ENCODE data around the gene SLIT3.
A peak's percentile ranks its signal among the peaks of the same experiment; 100 is the strongest.

The SLIT3 gene

DNA sequence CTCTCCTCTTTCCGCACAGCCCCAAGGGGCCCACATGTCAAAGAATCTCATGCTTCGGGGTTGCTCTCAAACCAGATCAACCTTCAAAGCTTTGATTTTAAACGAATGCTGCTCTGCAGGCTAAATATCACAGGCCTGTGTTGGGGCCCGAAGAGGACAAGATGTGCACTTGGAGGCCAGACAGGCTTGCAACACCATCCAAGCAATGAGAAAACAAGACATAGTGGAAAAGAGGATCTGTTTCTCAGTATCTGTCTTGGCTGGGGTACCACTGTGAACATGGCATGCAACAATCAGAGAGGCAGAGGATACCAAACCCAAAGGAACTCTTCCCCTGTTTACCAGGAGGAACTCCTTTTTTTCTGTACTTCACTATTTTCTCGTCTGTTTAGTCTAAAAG lies 321.8 kb downstream of the SLIT3 start:
- DNase-seq: no peak

DNA sequence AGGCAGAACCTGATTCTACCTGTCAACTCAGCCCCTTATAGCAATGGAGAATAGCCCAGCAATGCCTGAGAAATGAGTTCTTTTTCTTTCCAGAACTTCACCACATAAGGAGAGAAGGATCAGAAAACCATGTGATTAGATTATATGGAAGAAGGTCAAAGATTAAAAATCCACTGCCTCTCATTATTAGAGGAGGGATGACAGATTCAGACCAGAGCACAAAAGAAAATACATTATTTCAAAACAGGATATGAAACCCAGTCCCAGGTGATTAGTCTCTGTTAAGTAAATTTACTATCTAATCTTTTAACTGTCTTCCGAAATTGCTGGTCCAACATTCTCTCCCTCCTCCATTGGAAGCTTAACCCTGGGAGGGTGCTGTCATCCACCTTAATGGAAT lies 322.4 kb downstream of the SLIT3 start:
- no peak for DNase-seq

DNA sequence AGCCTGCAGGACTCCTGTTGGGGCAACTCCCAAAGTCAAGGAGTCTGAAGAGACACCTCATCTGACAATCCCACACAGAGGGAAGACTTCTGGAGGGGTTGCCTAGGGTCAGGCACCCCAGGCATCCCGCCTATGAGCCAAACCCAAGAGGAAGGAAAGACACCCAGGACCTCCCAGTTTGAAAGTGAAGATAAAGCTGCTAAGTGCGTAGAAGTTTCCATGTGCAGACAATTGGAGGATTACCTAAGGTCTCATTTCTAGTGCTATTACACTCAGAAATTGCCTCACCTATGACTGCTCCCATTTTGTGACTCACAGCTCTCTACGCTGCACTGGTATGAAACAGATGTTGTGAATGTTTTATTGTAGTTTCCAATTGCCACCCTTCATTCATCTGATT lies 322.9 kb downstream of the SLIT3 start:
- no peak for DNase-seq

DNA sequence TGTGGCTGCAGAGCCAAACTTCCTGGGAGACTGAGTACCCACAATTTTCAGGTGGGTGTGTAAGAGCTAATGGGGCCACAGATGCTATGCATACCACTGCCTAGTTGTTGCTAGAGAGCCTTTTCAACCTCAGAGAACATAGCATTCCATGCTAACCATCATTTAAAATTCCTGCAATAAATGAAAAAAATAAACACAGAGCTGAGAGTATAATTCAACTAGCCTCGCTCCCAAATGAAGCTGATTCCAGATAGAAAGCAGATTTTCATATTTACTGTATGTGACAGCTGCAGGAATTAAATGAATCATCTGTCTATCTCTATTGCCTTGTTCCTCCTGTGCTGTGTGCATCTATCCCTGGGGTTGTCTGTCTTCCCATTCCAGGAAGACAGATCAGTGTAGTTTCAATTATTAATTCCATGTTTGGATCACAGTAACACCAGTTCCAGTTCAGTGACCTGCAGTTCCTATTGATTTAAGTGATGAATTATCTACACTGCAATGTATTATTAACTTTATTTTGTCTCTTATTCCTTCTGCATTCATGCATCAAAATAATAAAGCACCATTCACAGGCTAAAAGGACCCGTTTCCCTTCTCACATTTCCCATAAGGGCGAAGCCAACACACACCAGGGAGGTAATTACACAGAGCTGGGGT lies 324.5 kb downstream of the SLIT3 start:
- DNase-seq: no peak

DNA sequence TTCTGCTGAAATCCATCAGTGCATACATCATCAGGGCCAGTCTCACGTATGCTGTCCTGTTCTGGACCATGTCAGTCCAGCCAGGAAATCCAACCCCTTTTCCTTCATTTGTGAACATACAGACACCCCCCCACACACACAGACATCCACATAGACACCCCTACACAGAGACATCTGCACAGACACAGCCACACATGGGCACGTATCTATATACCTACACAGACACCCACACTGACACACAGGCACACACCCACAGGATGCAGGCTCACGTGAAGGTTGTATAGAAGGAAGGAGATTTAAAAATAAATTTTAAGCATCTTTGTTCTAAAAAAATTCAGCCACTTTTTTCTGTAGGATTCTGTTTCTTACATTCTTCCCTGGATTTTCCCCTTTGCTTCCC lies 325.6 kb downstream of the SLIT3 start:
- DNase-seq: no peak

DNA sequence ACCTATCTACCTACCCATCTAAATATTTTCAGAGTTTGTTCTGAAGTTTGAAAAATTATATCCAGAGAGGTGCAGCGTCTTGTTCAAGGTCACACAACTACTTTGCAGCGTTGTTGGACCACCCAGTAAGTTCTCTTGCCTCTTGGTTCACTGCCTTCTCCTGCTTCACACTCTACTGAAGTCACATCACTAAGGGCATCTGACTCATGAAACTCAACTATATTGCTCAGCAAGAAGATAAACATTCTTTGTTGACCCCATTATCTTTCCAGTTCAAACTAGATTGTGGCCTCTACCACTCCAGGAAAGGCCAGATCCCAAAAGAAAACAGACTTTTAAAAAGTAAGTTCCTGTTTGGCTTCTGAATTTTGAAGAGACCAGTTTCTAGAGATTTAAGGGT lies 326.9 kb downstream of the SLIT3 start:
- DNase-seq: no peak

DNA sequence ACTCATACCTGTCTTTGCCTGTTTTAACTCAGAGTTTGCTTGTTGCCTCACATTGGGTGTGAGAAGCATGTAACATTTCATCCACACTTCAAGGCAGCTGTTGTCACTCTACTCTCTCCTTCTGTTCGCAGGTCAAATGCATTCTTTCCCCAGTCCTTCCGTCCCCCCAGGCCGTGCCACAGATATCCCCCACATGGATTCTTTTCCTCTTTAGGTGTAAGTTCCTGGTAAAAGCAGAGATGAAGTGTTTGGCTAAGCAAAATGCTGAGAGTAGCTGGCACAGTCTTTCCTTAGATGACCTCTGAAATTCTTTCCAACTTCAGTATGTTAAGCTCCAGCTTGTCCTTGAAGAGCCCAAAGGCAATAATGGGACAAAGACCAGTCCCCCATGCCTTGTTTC lies 328.2 kb downstream of the SLIT3 start:
- DNase-seq: no peak

DNA sequence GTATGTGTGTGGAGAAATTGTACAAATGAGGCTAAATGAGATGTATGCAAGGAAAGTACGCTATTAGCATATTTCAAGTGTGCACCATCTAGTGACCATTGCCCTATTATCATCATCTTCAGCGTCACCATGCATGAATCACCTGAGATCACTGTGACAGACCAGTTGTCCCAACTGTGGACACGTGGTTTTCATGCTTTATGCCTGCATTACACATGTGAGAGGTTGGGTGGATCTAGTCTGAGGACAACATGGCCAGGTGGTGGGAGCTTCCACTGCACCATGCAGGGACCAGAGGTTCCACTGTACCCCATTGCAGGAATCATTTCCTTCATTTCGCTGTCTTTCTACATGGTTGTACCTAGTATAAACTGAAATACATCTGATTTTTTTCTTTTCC lies 329.8 kb downstream of the SLIT3 start:
- DNase-seq: no peak

DNA sequence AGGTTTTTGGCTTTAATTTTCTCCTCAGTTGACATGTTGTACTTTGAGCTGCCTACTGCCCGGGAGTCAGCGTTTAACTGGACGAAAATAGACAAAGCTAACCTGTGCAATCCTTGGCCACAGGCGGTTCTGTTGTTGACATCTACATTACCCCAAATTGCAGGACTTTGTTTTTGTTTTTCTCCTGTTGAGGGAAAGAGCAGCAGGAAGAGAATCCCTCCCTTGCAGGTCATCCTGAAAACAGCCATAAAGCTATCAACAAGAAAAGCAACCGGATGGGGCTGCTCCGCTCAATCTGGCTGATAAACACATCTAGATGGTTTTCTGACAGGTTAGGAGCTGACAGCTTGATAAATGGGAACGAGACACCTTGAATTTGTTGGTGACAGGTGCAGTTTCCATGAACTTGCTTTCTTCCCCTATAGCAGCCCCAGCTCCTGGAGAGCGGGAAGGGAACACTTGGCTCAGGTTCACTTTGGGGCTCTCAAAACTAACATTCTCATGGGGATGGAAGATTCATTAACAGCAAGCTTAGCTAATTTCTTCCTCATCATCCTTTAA lies 331.5 kb downstream of the SLIT3 start:
- DNase-seq: no peak

DNA sequence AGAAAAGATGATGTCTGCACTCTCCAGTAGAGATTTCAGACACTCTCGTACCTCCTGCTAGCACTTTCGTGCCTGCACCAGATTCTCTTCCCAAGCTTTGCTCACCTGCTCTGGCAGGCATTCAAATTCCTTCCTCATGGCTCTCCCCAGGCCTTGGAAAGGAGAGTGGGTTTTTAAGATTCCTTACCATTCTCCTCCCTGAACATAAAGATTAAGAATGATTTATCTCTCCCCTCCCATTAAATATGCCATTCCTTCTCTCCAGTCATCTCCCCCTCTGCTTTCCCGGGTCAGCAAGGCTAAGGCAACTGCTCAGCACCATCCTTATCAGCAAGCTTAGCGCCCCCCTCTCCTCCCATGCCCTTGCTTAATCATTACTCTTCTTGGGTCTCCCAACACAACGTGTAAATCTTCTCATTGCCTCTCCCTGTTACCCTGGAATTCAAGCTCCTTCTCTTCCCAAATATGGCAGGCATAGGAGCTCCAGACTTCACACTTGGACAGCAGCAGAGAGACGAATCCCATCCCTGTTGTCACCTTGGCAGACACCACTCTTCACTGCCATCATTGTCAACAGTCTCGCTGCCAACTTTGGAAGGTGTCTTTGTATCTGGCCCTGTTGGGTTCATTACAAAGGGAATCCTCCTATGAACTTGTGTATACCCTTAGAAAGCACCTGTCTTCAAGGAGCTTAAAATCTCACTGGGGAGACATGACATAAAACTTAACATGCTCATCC lies 332.9 kb downstream of the SLIT3 start:
- no peak for DNase-seq

DNA sequence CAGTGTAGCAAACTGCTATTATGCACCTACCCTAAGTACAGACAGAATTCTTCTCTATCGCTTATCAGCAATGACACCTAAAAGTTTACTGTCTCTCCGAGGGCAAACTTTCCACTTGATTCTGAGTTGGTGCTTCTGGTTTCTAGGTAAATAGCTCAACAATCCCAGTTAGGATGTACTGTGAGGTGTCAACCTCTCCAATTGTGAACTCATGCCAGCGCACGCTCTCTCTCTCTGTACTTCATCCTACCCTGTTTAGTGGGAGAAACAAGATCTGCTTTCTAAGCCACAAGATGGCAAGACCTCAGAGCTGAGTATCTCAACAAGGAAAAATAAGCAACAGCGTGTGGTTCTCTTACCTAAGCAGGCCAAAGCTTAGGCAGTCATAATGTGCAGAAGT lies 335.3 kb downstream of the SLIT3 start:
- DNase-seq: no peak

DNA sequence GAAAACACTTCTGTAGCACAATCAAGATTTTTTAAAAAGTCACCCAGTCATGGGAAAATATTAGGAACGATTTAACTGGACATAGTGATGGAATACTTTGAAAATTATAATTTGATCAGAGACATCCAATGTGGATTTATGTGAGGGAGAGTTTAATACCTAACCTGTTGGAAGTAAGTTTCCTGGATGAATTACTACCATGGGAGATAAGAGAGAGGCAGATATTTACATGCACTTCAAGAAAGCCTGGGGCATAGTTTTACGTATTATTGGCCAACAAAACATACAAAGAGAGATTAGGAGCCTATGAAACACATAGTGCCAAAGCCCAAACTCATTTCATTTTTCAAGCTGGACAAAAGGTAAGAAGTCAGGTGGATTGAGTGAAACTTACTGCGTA lies 336.8 kb downstream of the SLIT3 start:
- no peak for DNase-seq

DNA sequence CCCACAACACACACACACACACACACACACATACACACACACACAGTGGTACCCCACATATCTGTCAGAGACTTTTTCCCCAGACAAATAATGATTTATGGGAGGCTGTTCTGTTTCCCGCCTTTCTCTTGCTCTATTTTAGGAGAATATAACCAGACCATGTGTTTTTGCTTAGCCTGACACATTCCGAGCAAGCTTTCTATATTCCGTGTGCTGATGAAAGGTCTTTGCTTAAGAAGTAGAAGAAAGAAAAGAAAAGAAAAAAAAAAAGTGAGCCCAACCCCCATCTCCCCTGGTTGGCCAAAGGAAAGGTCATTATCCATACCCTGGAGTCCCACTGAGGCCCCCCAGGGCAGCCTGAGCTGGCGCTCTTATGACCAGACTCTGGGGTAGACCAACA lies 338.6 kb downstream of the SLIT3 start:
- no peak for DNase-seq

DNA sequence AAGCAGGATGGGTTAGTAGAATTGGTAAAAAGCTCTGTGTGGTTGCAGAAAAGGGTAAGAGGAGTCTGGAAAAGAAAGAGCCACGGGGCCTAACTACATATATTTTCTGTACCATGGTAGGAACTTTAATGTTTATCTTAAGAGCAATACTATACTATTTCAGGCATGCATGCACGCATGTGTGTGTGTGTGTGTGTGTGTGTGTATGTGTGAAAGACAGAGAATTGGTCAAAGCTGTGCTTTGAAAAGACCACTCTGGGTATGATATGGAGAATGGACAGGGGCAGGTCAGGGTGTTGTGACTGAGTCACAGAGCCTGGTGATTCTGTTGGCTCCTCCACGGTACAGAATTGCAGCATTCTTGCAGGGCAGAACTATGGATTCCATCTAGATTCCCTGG lies 339.3 kb downstream of the SLIT3 start:
- no peak for DNase-seq

DNA sequence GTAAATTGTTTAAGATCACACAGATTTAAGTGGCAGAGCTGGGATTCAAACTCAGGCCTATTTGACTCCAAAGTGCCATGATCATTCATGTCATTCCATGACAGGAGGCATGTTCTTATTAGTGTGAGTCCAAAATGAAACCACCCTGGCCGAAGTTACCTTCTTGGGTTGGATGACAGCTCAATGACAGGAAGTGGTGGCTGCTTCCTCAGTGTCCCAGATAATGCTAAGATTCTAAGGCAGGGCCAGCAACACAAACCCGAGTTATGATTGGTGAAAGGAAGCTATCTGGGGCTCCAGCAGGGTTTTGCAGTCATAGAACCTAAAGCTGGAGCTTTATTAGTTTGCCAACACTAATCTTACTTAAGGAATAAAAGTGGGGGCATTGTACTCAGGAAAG lies 340.4 kb downstream of the SLIT3 start:
- DNase-seq: no peak

DNA sequence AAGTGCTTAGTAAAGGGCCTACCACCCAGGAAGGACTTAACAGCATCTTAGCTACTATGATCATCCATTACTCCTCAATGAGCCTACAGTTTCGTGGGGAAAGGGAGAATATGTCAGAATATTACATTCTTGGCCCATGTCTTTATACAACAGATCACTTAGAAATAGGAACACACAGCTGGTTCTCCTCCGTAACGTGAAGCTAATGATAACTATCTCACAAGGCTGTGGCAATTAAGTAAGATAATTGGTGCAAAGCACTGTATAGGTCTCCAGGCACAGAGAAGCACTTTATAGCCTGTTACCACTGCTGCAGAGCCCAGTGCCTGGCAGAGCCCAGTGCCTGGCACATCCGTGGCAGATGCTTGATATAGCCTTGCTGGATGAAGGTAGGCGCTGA lies 347.6 kb downstream of the SLIT3 start:
- no peak for DNase-seq

DNA sequence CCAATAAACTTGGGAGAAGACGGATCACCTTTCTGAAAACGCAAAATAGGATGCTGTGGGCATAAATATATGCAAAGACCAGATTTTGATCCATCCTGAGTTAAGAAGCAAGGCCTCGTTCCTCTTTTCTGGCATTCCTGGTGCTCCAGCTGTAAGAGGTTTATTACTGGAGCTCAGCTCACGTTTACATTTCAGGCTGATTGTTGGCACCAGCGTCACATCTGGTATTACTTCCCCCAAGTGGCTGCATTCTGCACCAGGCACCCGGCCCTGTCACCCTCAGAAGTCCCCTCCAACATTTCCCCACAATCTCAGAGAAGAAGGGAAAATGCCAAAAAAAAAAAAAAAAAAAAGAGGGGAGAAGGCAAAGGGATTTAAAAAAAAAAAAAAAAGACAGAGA lies 348.7 kb downstream of the SLIT3 start:
- no peak for DNase-seq

DNA sequence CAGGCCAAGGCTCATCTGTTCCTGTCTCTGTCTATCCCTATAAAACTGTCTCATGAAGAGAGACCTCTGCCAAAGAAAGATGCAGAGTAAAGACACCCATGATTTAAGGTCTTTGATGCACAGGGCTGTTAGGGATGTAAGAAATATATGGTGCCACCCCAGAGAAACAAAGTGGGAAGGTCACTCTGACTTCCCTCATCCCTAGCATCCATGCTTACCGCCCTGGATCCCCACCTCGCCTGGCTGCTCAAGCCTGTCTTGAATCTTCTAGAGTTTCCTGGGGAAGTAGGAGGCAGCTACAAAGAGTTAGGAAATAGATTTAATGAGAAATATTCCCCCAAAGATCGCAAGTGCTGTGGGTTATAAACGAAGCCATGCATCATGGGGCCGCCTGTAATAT lies 349.2 kb downstream of the SLIT3 start:
- no peak for DNase-seq

DNA sequence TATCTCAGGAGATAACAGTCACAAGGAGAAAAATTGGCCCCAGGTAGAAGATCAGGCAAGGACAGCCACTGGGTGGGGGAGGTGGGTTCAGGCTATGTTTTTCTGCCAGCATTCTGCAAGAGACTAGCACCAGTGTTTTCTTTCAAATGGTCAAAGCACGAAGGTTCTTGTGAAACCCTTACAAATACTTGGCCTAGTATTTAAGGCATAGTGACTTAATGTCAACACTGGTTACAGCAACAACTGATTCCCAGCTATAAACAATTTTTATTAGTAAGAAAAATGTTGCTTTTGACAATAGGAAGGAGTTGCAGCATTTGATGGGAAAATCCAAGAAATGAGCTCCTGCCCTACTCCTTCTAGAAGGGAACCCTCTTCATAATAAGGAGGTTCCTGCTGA lies 349.6 kb downstream of the SLIT3 start:
- DNase-seq: no peak

DNA sequence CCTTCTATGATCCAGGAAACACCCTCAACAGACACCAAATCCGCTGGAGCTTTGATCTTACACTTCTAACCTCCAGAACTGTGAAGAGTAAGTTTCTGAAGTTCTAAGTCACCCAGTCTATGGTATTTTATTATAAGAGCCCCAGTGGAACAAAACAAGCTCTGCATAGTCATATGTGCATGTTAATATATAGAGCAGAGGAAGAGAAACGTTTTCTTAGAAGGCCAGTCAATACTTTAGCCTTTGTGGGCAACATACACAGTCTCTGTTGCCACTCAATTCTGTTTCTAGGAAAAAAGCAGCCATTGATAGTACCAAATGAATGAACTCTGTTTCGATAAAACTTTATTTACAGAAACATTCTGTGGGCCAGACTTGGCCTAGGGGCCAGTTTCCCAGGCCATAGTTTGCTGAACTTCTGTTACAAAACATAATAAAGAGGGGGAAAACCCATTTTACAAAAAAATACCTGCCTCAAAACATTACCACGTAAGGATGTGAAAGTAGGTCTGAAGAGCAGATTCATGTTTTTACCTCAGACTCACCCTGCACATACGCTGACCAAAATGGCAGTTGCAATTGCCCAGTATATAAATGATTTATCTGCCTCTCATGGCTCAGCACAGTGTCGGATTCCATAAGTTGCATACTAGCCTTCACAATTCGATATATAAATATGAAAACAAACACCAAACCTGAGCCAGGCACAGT lies 350.5 kb downstream of the SLIT3 start:
- DNase-seq: no peak

DNA sequence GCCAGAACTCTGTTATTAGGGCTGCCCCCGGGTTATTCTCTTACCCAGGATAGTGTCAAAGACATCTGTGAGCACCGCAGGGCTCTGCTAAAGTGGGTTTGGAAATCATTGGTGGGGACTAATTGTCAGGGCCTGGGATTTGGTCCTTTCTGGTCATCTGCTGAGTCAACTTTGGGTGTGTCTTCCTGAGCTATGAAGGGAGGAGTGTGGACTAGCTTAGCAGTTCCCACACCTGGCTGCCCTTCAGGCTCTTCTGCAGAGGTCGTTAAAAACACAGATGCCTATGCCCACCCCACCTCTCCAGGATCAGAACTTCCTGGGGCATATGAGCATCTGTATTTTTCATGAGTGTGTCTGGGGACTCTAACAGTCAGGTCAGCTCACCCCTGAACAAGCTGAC lies 352.2 kb downstream of the SLIT3 start:
- no peak for DNase-seq

DNA sequence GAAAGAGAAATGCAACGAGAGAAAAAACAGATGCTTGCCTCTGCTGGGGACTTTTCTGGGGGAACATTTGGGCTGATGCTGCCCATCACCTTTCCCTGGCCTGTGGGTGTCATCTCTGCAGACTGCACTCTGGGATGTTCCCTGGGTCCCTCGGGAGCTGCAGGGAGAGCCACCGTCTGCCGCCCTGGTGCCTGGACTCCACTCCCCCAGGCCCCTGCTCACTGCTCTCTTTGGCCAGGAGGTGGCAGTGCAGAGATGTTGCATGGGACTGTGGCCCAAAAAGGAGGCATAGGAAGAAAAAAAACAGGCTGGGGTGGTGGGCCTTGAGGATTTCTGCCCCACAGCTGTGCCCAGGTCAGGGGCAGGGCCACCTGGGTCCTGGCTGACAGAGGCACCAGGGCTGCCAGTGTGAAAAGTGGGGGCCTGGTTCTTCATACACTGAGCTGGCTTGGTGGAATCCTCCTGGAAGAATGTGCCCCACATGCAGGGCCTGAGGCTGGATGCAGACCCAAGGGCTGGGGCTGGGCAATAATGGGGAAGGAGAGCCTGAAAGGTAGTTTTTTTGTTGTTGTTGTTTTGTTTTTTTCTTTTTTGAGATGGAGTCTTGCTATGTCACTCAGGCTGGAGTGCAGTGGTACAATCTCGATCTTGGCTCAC lies 353.6 kb downstream of the SLIT3 start:
- DNase-seq: peak in 1 of 2 donors; percentile 3

DNA sequence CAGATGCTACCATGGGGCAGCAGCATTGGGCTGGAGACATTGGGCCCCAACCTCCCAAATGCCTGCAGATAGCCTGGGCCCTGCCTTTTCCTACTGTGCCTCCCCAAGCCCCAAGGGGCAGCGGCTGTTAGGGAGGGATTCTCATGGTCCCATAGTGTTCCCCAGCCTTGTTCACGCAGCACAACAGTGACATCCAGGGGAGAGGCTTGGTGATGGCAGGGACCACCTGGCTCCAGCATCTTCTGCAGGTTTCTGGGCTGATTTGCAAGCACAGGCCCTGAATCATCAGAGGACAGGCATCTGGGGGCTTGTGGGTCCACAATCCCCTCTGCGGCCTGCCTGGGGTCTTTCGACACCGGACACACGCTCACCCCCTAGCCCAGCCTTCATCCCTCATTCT lies 354.6 kb downstream of the SLIT3 start:
- no peak for DNase-seq

DNA sequence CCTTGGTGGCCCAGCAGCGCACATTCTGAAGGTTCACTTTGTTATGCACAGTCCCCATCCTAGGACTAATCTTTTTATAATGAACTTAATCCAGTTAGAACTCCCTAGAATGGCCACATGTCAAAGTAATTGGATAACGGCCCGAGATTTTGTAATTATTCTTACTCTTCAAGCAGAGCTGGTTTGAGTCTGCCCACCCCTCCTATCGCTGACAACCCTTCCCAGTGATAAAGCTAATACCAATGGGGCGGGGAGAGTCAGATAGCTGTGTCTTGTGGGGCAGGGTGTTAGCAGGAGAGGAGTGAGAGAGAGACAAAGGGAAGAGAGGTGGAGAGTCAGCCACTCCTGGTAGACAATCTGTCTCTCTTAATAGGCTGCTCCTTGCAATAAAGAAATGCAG lies 356.9 kb downstream of the SLIT3 start:
- DNase-seq: no peak

Data from activated CD4-positive, alpha-beta T cell treated with anti-CD3 and anti-CD28 coated beads for 4 hours (primary cell).